Nucleus accumbens (tissue), 56 donors: Measurements from ENCODE around the gene DPYSL3.

Experiments
- DNase-seq, 56 donors: peaks; one replicate each; lab custom pipeline; 2025; lab: John Stamatoyannopoulos, UW

Gene DPYSL3

DNA sequence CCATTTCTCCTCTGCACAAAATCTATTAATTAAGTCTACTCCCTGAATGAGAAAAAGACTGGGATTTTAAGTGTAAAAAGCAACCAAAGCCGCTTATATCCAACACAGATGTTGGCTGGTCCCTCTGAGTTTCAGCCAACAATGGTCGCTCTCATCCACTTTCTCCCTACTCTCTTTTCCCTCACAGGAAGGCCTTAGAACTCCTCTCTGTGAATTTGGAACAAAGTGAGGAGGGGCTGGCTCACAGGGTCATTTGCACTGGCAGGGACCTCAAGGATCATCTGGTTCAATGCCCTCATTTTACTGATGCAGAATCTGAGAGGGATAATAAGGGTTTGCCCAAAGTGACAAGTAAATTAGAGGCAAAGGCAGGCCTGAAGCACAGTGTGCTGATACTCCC is 64.0 kb downstream of the DPYSL3 start:
- peak in 20 of 56 donors; percentile 8 to 65 (median 28) for DNase-seq

DNA sequence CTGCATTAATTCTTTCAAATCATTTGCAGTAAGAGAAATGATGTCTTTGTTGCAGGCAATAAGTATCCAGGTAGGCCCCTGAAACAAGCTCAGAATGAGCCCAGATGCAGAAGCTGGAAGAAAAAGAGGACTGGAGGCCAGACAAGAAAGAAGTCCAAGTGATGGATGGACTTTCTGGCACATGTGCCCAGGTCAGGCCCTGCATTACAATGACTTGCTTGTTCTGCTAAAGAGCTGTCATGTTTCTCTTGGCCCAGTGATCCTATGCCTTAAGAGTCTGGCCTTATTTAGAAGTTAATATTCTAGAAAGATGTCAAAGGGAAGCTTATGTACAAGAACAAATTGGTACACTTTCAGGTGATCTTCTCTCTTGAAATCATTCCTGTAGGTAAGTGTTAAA is 64.8 kb downstream of the DPYSL3 start:
- peak in 3 of 56 donors; percentile 3 to 22 (median 6) for DNase-seq

DNA sequence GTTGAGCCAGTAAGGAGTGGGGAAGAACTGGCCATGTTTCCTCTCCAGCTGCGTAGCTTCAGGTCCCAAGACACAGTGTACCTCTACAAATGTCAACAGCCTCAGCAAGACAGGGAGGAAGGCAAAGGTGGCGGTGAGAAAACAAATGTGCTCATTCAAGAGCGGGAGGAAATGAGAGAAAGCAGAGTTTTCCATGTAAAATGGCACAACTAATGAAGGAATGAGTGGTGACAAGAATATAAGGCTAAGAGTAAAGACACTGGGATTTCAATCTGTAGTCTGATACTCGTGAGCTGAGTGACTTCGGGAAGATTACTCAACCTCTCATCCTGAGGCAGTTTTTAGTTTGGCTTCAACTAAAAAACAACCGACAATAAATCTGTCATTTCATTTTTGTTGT is 67.6 kb downstream of the DPYSL3 start:
- no peak for DNase-seq

- no peak for DNase-seq
Observed at GRCh38 chr5:147441191-147441695, 68.6 kb downstream of the DPYSL3 start.

DNA sequence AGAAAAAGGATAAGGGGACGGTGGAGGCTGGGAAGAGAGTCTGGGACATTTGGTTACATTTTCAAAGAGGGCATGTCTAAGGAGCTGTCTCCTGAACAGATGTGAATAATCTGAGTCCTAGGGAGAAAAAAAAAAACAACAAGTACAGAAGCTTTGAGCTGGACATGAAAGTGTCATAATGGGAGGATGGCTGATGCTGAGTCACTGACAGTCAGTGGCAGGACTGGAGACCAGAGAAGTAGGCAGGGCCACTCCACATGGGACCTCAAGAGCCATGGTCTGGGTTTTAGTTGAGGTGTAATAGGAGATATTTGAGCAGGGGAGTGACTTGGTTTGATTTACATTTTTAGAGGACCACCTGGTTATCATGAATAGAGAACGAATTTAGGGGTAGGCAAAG is 70.6 kb downstream of the DPYSL3 start:
- DNase-seq = no peak

DNA sequence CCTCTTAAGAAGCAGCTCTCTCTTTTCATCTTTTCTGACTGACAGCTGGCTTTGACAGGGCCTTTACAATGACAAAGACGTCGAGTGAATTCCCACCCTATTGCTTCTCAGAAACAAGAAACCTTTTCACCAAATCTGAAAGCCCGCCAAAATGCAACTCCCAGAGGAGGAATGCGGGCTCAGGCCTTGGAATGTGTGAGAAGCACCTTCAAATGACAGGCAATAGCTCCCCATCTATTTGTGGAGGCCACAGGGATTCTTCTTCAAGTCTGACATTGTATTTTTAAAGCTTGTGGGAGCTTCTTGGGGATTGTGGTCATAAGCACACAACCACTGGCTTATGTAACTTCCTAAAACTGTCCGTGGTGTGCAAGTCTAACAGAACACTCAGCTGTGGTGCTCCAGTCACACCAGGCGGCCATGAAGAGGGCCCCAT is 72.7 kb downstream of the DPYSL3 start:
- DNase-seq = peak in 5 of 56 donors; percentile 7 to 25 (median 21)

GRCh38 chr5:147436596-147436995 is 73.3 kb downstream of the DPYSL3 start:
- DNase-seq = no peak

DNA sequence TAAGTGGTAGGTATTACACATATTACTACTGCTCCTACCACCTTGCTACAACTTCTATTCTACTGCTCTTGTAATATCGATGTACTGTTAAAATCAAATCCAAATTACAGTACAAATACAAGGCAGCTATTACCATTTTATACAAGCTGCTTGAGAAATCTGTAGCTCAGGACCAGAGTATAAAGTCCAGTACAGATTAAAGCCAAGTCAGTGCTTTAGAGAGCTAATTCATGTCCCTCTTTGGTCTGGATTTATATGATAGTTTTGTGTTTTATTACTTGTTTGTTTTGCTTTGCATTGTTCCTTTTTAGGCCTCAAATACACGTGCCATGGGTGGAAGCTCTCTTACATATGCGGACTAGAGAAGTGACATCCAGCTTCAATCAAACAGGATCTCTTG is 75.8 kb downstream of the DPYSL3 start:
- no peak for DNase-seq

DNA sequence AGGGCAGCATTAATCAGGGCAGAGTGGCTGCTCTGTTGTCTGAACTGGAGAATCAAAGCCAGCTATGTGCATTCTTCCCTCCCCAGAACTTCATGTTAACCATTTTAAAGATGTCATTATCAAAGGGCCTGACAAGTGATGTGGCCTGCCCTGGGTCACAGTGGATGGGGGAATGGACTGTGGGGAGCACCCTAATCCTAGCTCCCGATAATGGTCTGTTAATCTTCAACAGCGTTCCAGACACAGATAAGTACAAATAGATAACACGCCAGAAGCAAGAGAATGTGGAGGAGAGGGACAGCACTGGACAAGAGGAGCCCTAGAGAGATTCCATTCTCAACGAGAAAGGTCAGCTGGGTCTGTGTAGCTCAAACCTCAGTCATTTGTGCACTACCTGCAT is 77.5 kb downstream of the DPYSL3 start:
- no peak for DNase-seq

DNA sequence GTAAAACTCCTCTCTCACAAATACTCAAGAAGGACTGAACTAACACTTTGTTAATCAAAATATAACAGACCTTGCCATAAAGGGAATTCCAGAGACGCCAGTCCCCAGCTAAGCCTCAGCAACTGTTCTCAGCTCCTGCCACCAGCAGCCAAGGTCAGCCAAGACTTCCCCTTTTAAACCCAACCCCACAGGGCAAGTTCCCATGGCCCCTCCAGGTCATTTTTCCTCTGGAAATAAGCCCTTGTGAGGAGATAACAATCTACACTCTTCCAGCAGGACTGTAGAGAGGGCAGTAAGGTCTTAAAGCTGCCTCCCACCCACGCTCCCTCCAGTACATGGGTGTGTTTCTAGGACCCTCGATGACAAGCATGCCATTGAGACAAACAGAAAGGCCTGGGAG is 78.3 kb downstream of the DPYSL3 start:
- no peak for DNase-seq

- DNase-seq = no peak
Observed at GRCh38 chr5:147430628-147431027, 79.2 kb downstream of the DPYSL3 start.

DNA sequence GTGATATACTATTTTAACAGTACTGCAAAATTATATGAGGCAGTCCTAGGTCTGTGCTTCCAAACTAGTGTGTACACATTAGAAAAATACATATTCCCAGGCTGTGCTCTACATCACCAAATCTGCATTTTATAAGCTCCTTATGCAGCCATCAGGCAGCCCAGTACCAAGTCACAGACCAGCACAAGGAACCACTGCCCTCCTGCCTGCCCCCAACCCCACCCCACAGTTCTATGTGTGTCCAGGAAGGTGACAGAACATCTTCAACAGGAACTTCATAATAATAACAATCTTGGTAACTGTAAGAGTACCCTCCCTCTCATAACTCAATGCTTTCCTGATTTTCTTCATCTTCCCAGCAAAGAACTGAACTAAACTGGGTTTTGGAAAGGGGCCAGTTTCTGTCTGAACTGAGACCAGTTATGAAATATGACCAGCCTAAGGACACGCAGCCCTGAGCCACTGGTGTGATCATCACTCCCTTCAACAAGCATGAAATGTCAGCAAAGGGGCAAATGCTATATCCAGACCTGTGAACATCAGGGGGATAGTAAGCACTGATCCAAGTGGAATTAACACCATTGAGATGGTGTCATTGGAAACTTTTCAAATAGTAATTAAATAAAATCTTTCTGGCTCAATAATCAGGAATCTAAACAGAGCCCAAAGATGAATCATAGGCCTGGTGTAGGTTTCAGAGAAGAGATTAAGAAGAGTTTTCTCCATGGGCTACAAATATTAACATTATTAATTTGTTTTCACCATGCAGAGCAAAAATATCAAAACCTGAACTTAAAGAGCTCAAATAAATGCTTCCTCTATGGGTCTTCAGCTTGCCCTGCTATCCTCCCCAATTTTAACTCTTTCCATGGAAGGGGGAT is 82.1 kb downstream of the DPYSL3 start:
- DNase-seq = no peak

DNA sequence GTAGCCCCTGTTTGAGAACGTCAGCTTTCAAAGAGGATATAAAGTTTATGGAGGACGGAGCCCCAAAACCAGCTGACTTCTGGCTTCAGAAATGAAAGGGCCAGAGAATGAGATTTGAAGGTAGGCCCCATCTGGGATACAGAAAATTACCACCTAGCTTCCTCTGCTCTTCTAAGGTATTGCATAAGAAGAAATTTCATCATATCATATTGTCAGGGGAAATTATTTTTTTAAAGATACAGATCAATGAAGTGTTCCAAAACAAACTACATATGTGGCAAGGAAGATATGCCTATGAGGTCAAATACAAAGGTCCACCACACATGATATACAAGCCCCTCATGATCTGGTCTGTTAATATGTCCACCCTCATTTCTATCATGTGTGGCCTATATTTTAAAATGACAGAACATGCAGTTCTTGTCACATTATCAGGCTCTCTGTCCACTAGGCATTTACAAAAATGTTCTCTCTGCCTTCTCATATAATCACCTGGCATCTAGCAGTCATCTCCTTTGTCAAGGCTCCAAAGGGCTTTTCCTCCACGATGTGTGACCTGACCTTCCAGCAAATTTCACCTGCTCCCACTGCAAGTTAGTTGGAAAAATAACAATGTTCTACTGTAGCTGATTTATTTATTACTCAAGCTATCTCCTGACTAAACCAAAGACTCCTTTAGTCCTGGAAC is 83.1 kb downstream of the DPYSL3 start:
- no peak for DNase-seq

GRCh38 chr5:147418613-147419012 is 91.3 kb downstream of the DPYSL3 start:
- DNase-seq = no peak

DNA sequence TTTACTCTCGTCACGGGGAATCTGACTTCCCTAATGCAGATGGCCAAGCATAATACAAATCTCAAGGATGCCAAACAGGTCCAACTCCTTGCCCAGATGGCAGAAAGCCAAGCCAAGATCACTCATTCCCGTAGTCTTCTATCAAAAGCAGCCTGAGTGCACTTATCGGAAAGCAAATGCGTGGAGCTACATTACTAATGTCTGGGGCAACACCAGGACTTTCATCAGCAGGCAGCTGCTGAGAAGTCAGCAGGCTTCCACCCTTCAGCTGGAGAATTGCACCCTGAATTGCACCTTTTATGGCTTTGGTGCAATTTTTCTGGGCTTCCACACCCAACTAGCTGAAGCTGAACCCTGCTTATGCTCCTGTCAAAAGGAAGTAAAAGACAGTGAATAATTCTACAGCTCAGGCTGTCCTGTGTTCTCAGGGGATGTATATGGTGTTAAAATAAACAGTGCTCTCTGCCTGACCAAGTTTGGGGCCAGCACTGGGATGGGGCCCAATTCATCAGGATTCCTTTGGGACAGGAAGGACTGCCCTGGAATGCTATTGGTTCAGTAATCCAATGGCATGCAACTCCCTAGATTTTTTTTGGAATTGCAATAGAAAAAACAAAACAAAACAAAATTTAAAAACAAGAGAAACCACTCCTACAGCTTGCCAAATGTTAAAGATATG is 92.6 kb downstream of the DPYSL3 start:
- peak in 2 of 56 donors; percentile 15 to 30 for DNase-seq

DNA sequence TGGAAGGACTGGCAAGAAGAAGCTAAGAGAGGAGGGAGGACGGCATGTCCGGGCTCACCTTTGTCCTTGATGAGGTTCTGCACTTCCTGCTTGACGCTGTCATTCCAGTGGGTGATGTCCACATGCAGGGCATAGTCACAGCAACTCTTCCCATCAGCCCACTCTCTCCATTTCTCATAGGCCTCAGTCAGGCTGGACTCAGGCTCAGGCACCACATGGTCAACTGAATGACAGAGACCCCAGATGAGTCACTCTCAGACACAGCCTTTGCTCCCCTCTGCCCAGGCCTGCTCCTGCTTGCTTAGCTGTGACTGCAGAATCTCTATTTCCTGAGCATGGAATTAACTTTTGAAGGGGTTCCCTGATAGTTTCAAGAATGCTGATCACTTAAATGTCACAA is 94.2 kb downstream of the DPYSL3 start:
- no peak for DNase-seq

DNA sequence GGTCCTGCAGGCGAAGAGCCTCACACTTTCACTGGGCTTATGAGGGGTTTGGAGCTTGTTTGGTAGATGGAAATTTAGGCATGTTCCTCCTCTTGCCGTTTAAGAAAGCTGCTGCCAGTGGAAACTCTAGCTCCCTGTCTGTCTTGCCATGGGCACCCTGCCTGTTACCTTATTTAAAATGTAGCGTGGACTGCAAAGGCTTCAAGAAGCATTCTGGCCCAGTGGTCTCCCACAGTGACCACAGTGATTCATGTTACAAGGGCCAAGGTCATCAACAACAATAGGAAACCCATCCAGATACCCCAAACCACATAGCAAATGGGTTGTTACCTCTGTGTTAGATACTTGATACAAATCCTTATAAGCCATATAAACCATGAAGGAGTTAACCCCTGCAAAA is 96.6 kb downstream of the DPYSL3 start:
- DNase-seq = no peak

DNA sequence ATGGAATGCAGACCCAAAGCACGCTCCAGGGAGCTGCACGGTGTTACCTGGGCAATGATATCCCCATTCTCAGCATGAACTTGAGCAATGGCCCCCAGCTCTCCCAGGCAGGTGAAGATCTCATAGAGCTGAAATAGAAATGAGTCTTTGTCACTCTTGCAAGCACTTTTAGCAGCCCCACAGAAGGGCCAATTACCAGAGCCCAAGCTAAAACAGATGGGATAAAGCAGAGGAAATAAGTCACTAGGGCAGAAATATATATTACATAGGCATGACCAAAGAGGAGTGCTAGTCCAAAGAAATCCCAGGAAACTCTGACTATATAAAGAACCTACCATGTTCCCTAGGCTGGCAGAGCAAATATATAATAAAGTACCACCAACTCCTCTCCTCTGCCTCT is 97.3 kb downstream of the DPYSL3 start:
- DNase-seq = no peak

GRCh38 chr5:147411359-147412319 is 98.2 kb downstream of the DPYSL3 start:
- DNase-seq = no peak
